AG04449 (cell line): ENCODE measurements around the gene ISX.

Experiments used
- CTCF ChIA-PET: fragments of 350-600 bp; formaldehyde crosslinking; extraction: SDS; loops from one replicate; lab custom pipeline; 2021; ENCODE audit warnings: antibody characterized with exemption; lab: Yijun Ruan, JAX
- POLR2A ChIA-PET: fragments of 400-600, 350-600 bp; formaldehyde crosslinking; extraction: SDS; loops from one replicate; lab custom pipeline; 2020; ENCODE audit warnings: antibody characterized with exemption, inconsistent platforms; lab: Yijun Ruan, JAX
- DNase-seq: peaks from one replicate; pipeline ENCODE4 v3.0.0-alpha.2; 2010; ENCODE audit warnings: low read depth, low spot score
- H3K4me3 ChIP-seq: 2 replicates; pipeline ENCODE4 v1.5.1; 2011; ENCODE audit warnings: low read depth, mild to moderate bottlenecking, control low read depth, low read length
- CTCF ChIP-seq: IDR thresholded peaks from one replicate; pipeline ENCODE4 v1.5.1; 2011; ENCODE audit warnings: mild to moderate bottlenecking, moderate library complexity, low read length, control low read depth, inconsistent platforms; ENCODE audit not compliant: insufficient read depth; ENCODE audit errors: missing control alignments

The ISX gene

DNA sequence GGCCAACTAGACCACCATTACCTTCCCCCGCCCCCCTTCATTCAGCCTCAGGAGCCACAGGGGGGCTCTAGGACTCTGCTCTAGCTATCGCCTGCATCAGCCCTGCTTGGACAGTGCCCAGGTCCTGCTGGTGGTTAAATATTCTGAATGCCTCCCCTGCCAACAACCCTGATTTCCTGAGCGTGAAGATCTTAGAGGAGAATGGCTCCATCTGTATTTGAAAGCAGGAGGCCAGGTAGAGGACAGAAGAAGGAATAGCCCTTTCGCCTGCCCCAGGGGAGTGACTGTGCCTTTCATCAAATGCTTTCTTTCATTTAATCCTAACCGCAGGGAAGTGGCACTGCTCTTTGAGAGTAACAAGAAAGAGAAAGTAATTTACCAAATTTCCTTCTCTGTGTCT is 69.2 kb downstream of the ISX start:
- DNase-seq = no peak
- H3K4me3 ChIP-seq = no peak overlapping the region
- CTCF ChIA-PET = no interaction called here
- POLR2A ChIA-PET = no interaction called here
- no peak for TF ChIP-seq CTCF
